Measurements from ENCODE around the gene SLC38A1. TPM values are rescaled to one million over a fixed set of nuclear protein-coding genes. Genes with fewer than 3 reads are reported as not detected.

Gene SLC38A1
- total RNA-seq, 1 donor from 2014 or later, result 44.7 TPM

DNA sequence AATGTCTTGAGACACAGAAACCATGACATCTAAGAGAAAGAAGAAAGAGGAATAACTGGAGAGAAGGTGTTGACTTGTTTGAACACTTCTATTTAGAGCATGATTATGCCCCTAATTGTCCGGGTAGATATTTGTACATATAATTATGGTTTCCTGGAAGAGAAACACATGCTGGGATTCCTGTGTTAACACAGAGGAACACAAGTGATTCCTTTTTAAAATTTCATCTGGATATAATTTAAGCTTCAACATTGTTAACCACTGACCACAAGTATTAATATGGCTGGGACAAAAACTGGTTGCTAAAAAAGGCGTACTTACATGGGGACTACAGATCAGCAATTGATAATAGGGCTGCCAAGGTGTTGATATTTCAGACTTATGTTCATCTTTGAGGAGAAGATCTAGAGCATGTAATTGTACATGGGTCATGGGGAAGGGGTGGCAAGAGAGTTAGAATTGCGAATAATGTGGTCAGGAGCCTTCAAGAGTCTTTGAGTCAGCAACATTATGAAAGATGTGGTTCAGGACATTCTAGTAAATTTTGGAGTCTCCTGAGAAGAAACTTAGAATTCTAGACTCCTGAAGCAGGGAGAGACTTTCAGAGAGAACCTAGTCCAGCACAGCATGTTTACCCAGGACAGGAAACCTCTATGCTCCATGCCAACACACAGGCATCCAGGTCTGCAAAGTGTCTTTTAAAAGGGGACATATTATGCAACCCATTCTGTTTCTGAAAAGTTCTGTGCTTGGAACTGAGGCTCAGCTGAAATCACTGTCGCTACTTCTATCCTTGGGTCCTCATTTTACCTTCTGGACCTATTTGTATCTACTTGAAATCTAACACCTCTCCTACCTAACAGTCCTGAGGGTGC is 56.5 kb downstream of the SLC38A1 start:
- H3K9me3 ChIP-seq, result no peaks in the 10 kb centered on the region
- no peak overlapping the region for H3K4me3 ChIP-seq
- peaks cover 22% of the 10 kb centered on the region for H3K4me1 ChIP-seq
- H3K27me3 ChIP-seq, result no peaks in the 10 kb centered on the region
- H3K27ac ChIP-seq, result no peak overlapping the region
- DNase-seq (ENCODE audit: extremely low spot score in 2 of 2), result no peak
- H3K36me3 ChIP-seq, result no peaks in the 10 kb centered on the region
- intact Hi-C loops (cut with DNase I), result no loop called here
- TF ChIP-seq POLR2A (IDR thresholded peaks at IDR 0.05) (no peak), POLR2AphosphoS5 (IDR thresholded peaks at IDR 0.05; ENCODE audit: insufficient read depth in 1 of 2, low read depth in 1 of 2) (no peak), CTCF (IDR thresholded peaks at IDR 0.05) (no peak)

GRCh38 chr12:46210873-46211439 is 57.9 kb downstream of the SLC38A1 start:
- Histone ChIP-seq H3K27ac (no peak overlapping the region), H3K27me3 (no peaks in the 10 kb centered on the region), H3K9me3 (no peaks in the 10 kb centered on the region), H3K4me3 (no peak overlapping the region), H3K36me3 (no peaks in the 10 kb centered on the region), H3K4me1 (peaks cover 22% of the 10 kb centered on the region)
- DNase-seq (ENCODE audit: extremely low spot score in 2 of 2), result no peak
- TF ChIP-seq POLR2A (IDR thresholded peaks at IDR 0.05), result no peak
- TF ChIP-seq CTCF (IDR thresholded peaks at IDR 0.05), result no peak
- no peak for TF ChIP-seq POLR2AphosphoS5 (IDR thresholded peaks at IDR 0.05; ENCODE audit: insufficient read depth in 1 of 2, low read depth in 1 of 2)
- intact Hi-C loops (cut with DNase I), result no loop called here

DNA sequence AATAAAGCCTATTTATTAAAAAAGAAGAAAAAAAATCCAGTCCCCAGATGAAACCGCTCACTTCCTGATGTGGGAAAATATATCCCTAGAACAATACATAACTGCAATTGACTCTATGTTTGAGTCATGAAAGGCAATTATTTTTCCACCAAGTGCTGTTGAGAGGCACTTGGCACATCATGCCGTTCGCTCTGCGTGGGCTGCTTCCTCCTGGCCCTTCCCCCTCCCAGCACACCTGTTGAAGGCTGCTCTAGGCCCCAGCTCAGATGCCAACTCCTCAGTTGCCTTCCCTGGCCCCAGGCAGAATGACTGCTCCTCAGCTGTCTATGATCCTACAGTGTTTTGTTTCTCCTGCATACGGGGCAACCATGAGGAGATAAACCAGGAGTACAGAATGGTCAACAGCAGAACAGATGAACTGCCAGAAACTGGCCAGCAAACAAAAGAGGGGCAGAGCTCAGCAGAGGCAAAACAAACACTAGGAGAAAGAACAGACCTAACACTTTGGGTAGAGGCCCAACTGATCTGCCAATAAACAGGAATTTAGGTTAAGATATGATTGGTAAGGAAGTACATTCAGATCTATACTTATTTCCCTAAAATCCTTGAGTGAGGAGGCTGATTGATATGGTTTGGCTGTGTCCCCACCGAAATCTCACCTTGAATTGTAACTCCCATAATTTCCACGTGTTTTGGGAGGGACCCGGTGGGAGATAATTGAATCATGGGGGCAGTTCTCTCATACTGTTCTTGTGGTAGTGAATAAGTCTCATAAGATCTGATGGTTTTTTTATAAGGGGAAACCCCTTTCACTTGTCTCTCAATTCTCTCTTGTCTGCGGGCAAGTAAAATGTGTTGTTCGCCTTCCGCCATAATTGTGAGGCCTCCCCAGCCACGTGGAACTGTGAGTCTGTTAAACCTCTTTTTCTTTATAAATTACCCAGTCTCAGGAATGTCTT is 58.6 kb downstream of the SLC38A1 start:
- Histone ChIP-seq H3K27me3 (no peaks in the 10 kb centered on the region), H3K36me3 (no peaks in the 10 kb centered on the region), H3K9me3 (no peaks in the 10 kb centered on the region), H3K4me1 (peaks cover 22% of the 10 kb centered on the region), H3K4me3 (no peak overlapping the region), H3K27ac (peak overlapping the region; percentile 12)
- TF ChIP-seq POLR2A (IDR thresholded peaks at IDR 0.05), result no peak
- no peak for TF ChIP-seq CTCF (IDR thresholded peaks at IDR 0.05)
- TF ChIP-seq POLR2AphosphoS5 (IDR thresholded peaks at IDR 0.05; ENCODE audit: insufficient read depth in 1 of 2, low read depth in 1 of 2), result peak in 1 of 2 donors; percentile 30
- DNase-seq (ENCODE audit: extremely low spot score in 2 of 2), result no peak
- intact Hi-C loops (cut with DNase I), result no loop called here

- Histone ChIP-seq H3K4me3 (no peak overlapping the region), H3K27ac (peak overlapping the region; percentile 15), H3K36me3 (no peaks in the 10 kb centered on the region), H3K9me3 (no peaks in the 10 kb centered on the region), H3K27me3 (no peaks in the 10 kb centered on the region), H3K4me1 (peaks cover 22% of the 10 kb centered on the region)
- TF ChIP-seq CTCF (IDR thresholded peaks at IDR 0.05) (no peak), POLR2AphosphoS5 (IDR thresholded peaks at IDR 0.05; ENCODE audit: insufficient read depth in 1 of 2, low read depth in 1 of 2) (no peak), POLR2A (IDR thresholded peaks at IDR 0.05) (no peak)
- no peak for DNase-seq (ENCODE audit: extremely low spot score in 2 of 2)
- intact Hi-C loops (cut with DNase I), result no loop called here
Observed at GRCh38 chr12:46209170-46209569, 59.7 kb downstream of the SLC38A1 start.

Data from vagina (tissue), 2 donors.